NB4 (cell line): Measurements from ENCODE around the gene L2HGDH.

Experiments used
- POLR2A ChIP-seq: IDR thresholded peaks from 2 replicates; pipeline ENCODE4 v1.6.1; 2011; ENCODE audit warnings: mild to moderate bottlenecking; ENCODE audit not compliant: insufficient read length; ENCODE audit errors: extremely low read depth
- TF ChIP-seq, protein P1 (sequence below): IDR thresholded peaks from one replicate; pipeline ENCODE4 v1.5.1; 2012; ENCODE audit warnings: low read depth, low read length

DNA sequence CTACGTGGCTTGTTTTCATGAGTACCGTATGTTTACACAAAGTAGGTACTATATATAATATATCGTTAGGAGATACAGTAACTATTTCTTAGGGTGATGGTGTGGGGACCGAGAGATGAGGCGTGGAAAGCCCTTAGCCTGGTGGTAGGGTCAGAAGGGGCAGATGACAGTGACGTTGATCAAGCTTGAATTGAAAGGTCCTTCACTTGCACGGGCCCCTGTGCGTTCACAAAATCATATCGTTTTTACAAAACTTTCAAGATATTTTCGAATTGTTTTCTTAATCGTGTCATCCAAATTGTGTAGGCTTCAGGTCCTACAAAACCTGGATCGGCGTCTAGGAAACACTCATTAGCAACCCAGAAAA lies 79.8 kb downstream of the L2HGDH start:
- TF ChIP-seq, protein P1, sequence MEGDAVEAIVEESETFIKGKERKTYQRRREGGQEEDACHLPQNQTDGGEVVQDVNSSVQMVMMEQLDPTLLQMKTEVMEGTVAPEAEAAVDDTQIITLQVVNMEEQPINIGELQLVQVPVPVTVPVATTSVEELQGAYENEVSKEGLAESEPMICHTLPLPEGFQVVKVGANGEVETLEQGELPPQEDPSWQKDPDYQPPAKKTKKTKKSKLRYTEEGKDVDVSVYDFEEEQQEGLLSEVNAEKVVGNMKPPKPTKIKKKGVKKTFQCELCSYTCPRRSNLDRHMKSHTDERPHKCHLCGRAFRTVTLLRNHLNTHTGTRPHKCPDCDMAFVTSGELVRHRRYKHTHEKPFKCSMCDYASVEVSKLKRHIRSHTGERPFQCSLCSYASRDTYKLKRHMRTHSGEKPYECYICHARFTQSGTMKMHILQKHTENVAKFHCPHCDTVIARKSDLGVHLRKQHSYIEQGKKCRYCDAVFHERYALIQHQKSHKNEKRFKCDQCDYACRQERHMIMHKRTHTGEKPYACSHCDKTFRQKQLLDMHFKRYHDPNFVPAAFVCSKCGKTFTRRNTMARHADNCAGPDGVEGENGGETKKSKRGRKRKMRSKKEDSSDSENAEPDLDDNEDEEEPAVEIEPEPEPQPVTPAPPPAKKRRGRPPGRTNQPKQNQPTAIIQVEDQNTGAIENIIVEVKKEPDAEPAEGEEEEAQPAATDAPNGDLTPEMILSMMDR = no peak
- TF ChIP-seq POLR2A = no peak
